Fibroblast of lung (primary cell): ENCODE data around the gene LSM11. TPM values are rescaled to one million over a fixed set of nuclear protein-coding genes. Genes with fewer than 3 reads are reported as not detected.
A peak's percentile ranks its signal among the peaks of the same experiment; 100 is the strongest.

ENCODE experiments used
- DNase-seq, 2 donors: peaks; one replicate each; pipeline versions ENCODE4 v3.0.0 to v3.0.0-alpha.2; 2010; ENCODE audit warnings: low read depth in 2 of 2
- H2AFZ ChIP-seq: 2 replicates; pipeline ENCODE4 v1.5.1; 2012; ENCODE audit warnings: low read length, control low read depth, inconsistent platforms
- H3K27ac ChIP-seq: 2 replicates; pipeline ENCODE4 v1.5.1; 2011; ENCODE audit warnings: low read length, control low read depth; ENCODE audit not compliant: insufficient read depth
- H3K27me3 ChIP-seq: 2 replicates; pipeline ENCODE4 v1.5.1; 2011; ENCODE audit warnings: mild to moderate bottlenecking, low read length; ENCODE audit not compliant: control insufficient read depth, insufficient read depth
- H3K36me3 ChIP-seq: 2 replicates; pipeline ENCODE4 v1.5.1; 2011; ENCODE audit warnings: low read length; ENCODE audit not compliant: control insufficient read depth, insufficient read depth
- H3K4me1 ChIP-seq: 2 replicates; pipeline ENCODE4 v1.5.1; 2011; ENCODE audit warnings: low read length; ENCODE audit not compliant: control insufficient read depth, insufficient read depth; ENCODE audit errors: extremely low read depth
- H3K4me2 ChIP-seq: 2 replicates; pipeline ENCODE4 v1.5.1; 2011; ENCODE audit warnings: low read length, control low read depth; ENCODE audit not compliant: insufficient read depth; ENCODE audit errors: extremely low read depth
- H3K4me3 ChIP-seq, 4 experiments: fragments of 200-600 bp in 1 of 4; sonication (generic) in 1 of 4; replicated peaks in 1 of 4; 2 replicates each; pipeline ENCODE4 v1.5.1; 2011 to 2016; ENCODE audit warnings: low read length in 4 of 4, low read depth in 3 of 4, mild to moderate bottlenecking in 3 of 4, control low read depth in 2 of 4, inconsistent platforms in 1 of 4, mixed read lengths in 1 of 4; ENCODE audit not compliant: insufficient read depth in 1 of 4; ENCODE audit errors: control extremely low read depth in 1 of 4
- H3K79me2 ChIP-seq: 2 replicates; pipeline ENCODE4 v1.5.1; 2012; ENCODE audit warnings: mild to moderate bottlenecking, low read length, inconsistent platforms; ENCODE audit not compliant: control insufficient read depth, insufficient read depth
- H3K9ac ChIP-seq: 2 replicates; pipeline ENCODE4 v1.5.1; 2011; ENCODE audit warnings: mild to moderate bottlenecking, low read length, control low read depth; ENCODE audit not compliant: insufficient read depth
- H3K9me3 ChIP-seq: 2 replicates; pipeline ENCODE4 v1.5.1; 2012; ENCODE audit warnings: low read depth, low read length; ENCODE audit not compliant: control insufficient read depth, insufficient read depth
- H4K20me1 ChIP-seq: 2 replicates; pipeline ENCODE4 v1.5.1; 2011; ENCODE audit warnings: low read length; ENCODE audit not compliant: control insufficient read depth, insufficient read depth; ENCODE audit errors: extremely low read depth
- CTCF ChIP-seq, 2 donors: IDR thresholded peaks in 1 of 2; conservative IDR thresholded peaks in 1 of 2; 1 replicate in 1 of 2; 2 replicates in 1 of 2; pipeline ENCODE4 v1.5.1; 2011 to 2012; ENCODE audit warnings: low read length in 2 of 2, control low read depth in 1 of 2, inconsistent platforms in 1 of 2, low read depth in 1 of 2, mild to moderate bottlenecking in 1 of 2
- EZH2 ChIP-seq: IDR thresholded peaks from 2 replicates; pipeline ENCODE4 v1.5.1; 2012; ENCODE audit warnings: low read length, control low read depth, mild to moderate bottlenecking; ENCODE audit errors: missing control alignments
- polyA plus RNA-seq, 2 donors: library from polyadenylated mRNA; depleted of rRNA in 1 of 2; stranded (reverse) in 1 of 2; unstranded in 1 of 2; fragments of >200 nt; gene quantifications; 2 replicates each; pipeline ENCODE4 v1.2.1, GENCODE V29; 2011 to 2012; ENCODE audit warnings: missing spikeins in 1 of 2
- total RNA-seq: library from RNA; depleted of rRNA; stranded (reverse); fragments of >200 nt; gene quantifications from 2 replicates; pipeline ENCODE4 v1.2.1, GENCODE V29; 2014

LSM11 gene
- total and polyA plus RNA-seq, 2 donors (not counting 1 experiment from before 2014, with no cell fraction given), result 2.1 to 2.5 TPM

- Histone ChIP-seq H3K27me3 (no peaks in the 10 kb centered on the region), H3K4me1 (peaks cover 4% of the 10 kb centered on the region), H3K27ac (no peak overlapping the region), H2AFZ (no peak overlapping the region), H3K36me3 (no peaks in the 10 kb centered on the region), H4K20me1 (no peaks in the 10 kb centered on the region), H3K79me2 (no peaks in the 10 kb centered on the region), H3K9me3 (no peaks in the 10 kb centered on the region), H3K9ac (no peak overlapping the region), H3K4me3 (no peak overlapping the region), H3K4me2 (peak overlapping the region; percentile 37)
- no peak for DNase-seq
- TF ChIP-seq EZH2, result no peak
- TF ChIP-seq CTCF (conservative IDR thresholded peaks at IDR 0.05 in 1 of 2, IDR thresholded peaks at IDR 0.05 in 1 of 2; ENCODE audit: low read depth in 1 of 2, low read length in 2 of 2), result no peak
Observed at GRCh38 chr5:157710431-157710830, 33.1 kb upstream of the LSM11 start.

GRCh38 chr5:157710882-157711281 is 32.6 kb upstream of the LSM11 start:
- TF ChIP-seq EZH2 (no peak), CTCF (conservative IDR thresholded peaks at IDR 0.05 in 1 of 2, IDR thresholded peaks at IDR 0.05 in 1 of 2; ENCODE audit: low read depth in 1 of 2, low read length in 2 of 2) (no peak)
- no peak overlapping the region for H3K9ac ChIP-seq
- H3K4me2 ChIP-seq, result peak overlapping the region; percentile 48
- peaks cover 4% of the 10 kb centered on the region for H3K4me1 ChIP-seq
- no peaks in the 10 kb centered on the region for H4K20me1 ChIP-seq
- H3K9me3 ChIP-seq, result no peaks in the 10 kb centered on the region
- H3K27ac ChIP-seq, result no peak overlapping the region
- H3K4me3 ChIP-seq, result no peak overlapping the region
- H3K79me2 ChIP-seq, result no peaks in the 10 kb centered on the region
- H2AFZ ChIP-seq, result no peak overlapping the region
- H3K27me3 ChIP-seq, result no peaks in the 10 kb centered on the region
- DNase-seq, result peak; percentile 29 to 88
- no peaks in the 10 kb centered on the region for H3K36me3 ChIP-seq

- peak in 1 of 2 donors; percentile 59 for DNase-seq
- Histone ChIP-seq H3K4me3 (no peak overlapping the region), H3K27ac (no peak overlapping the region), H3K36me3 (no peaks in the 10 kb centered on the region), H3K9ac (no peak overlapping the region), H3K4me1 (peaks cover 4% of the 10 kb centered on the region), H3K4me2 (no peak overlapping the region), H4K20me1 (no peaks in the 10 kb centered on the region), H3K79me2 (no peaks in the 10 kb centered on the region), H2AFZ (no peak overlapping the region), H3K27me3 (no peaks in the 10 kb centered on the region), H3K9me3 (no peaks in the 10 kb centered on the region)
- TF ChIP-seq EZH2 (no peak), CTCF (conservative IDR thresholded peaks at IDR 0.05 in 1 of 2, IDR thresholded peaks at IDR 0.05 in 1 of 2; ENCODE audit: low read depth in 1 of 2, low read length in 2 of 2) (no peak)
Observed at GRCh38 chr5:157713830-157714595, 29.5 kb upstream of the LSM11 start.
